CD8-positive, alpha-beta memory T cell (primary cell): ENCODE results near the gene TMEM140. TPM values are rescaled to one million over a fixed set of nuclear protein-coding genes. Genes with fewer than 3 reads are reported as not detected.

Source experiments
- CTCF ChIA-PET: fragments of 350-600 bp; sonication (Branson Sonifier 250); formaldehyde crosslinking; loops from one replicate; lab custom pipeline; 2021; ENCODE audit warnings: antibody characterized with exemption; lab: Charles Lee
- POLR2A ChIA-PET: fragments of 350-600 bp; sonication (Branson Sonifier 250); formaldehyde crosslinking; loops from one replicate; lab custom pipeline; 2021; ENCODE audit warnings: antibody characterized with exemption; lab: Charles Lee
- DNase-seq, 5 donors: peaks; one replicate each; pipeline versions ENCODE4 v3.0.0 to v3.0.0-alpha.2; 2020 to 2022; ENCODE audit warnings: mixed read lengths in 1 of 5
- H3K27ac ChIP-seq: one replicate; pipeline ENCODE4 v1.7.0; 2013; ENCODE audit warnings: low read depth, mild to moderate bottlenecking, low read length, moderate library complexity
- H3K27me3 ChIP-seq: 2 replicates; pipeline ENCODE4 v1.7.0; 2013; ENCODE audit warnings: low read length, mild to moderate bottlenecking; ENCODE audit not compliant: insufficient read depth, poor library complexity, severe bottlenecking
- H3K36me3 ChIP-seq: 2 replicates; pipeline ENCODE4 v1.7.0; 2013; ENCODE audit warnings: mild to moderate bottlenecking, low read length, moderate library complexity; ENCODE audit not compliant: insufficient read depth
- H3K4me1 ChIP-seq: 2 replicates; pipeline ENCODE4 v1.7.0; 2013; ENCODE audit warnings: mild to moderate bottlenecking, low read length, moderate library complexity; ENCODE audit not compliant: insufficient read depth
- H3K4me3 ChIP-seq: 2 replicates; pipeline ENCODE4 v1.7.0; 2013; ENCODE audit warnings: mild to moderate bottlenecking, low read length
- H3K9me3 ChIP-seq: 2 replicates; pipeline ENCODE4 v1.7.0; 2013; ENCODE audit warnings: mild to moderate bottlenecking, low read length
- H3K27ac Mint-ChIP-seq, 8 donors: one replicate each; pipeline ENCODE4 v1.8.0; 2020 to 2021; ENCODE audit warnings: mixed read lengths in 8 of 8, mild to moderate bottlenecking in 6 of 8, inconsistent platforms in 3 of 8, moderate library complexity in 3 of 8
- H3K27me3 Mint-ChIP-seq, 2 donors: one replicate each; pipeline ENCODE4 v1.8.0; 2020 to 2021; ENCODE audit warnings: mixed read lengths in 2 of 2, mild to moderate bottlenecking in 1 of 2, moderate library complexity in 1 of 2
- H3K36me3 Mint-ChIP-seq, 3 donors: one replicate each; pipeline ENCODE4 v1.8.0; 2020 to 2021; ENCODE audit warnings: mixed read lengths in 3 of 3, inconsistent platforms in 1 of 3, mild to moderate bottlenecking in 1 of 3
- H3K4me1 Mint-ChIP-seq, 3 donors: one replicate each; pipeline ENCODE4 v1.8.0; 2020 to 2021; ENCODE audit warnings: mixed read lengths in 3 of 3, inconsistent platforms in 1 of 3, mild to moderate bottlenecking in 1 of 3
- H3K4me3 Mint-ChIP-seq, 7 donors: one replicate each; pipeline ENCODE4 v1.8.0; 2020 to 2021; ENCODE audit warnings: mixed read lengths in 7 of 7, mild to moderate bottlenecking in 6 of 7, moderate library complexity in 4 of 7, inconsistent platforms in 2 of 7
- H3K9me3 Mint-ChIP-seq, 5 donors: one replicate each; pipeline ENCODE4 v1.8.0; 2020 to 2022; ENCODE audit warnings: mixed read lengths in 5 of 5, mild to moderate bottlenecking in 3 of 5, moderate library complexity in 2 of 5, inconsistent platforms in 1 of 5
- polyA plus RNA-seq: library from polyadenylated mRNA; unstranded; fragments of 300-500 nt; fragmentation: Illumina TruSeq; gene quantifications from one replicate; pipeline ENCODE4 v1.2.3, GENCODE V29; 2021
- total RNA-seq, 2 experiments: library from RNA; stranded (reverse); gene quantifications; one replicate each; pipeline ENCODE4 v1.2.3, GENCODE V29; 2021

TMEM140 gene
- total and polyA plus RNA-seq, 3 experiments from 2014 or later, result 6.6 to 34.4 (median 7.0) TPM

DNA sequence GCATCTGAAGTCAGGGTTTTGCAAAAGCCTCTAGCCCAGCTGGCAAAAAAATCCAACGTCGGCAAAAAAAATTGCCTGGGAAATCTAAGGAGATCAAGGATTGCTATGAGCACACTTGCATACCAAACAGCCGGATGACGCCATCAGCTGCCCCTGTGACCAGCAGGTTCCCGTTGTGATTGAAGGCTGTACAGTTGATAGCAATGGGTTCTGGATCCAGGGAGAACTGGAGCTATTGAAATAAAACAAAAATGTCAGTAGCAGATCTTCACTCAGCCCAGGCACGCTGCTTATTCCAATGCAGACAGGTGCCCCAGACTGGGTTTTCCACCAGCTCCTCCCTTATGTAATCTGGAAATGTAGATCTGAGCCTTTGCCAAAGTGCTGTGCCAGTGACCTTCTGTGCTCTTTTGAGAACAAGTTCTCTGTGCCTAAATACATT lies 41.4 kb downstream of the TMEM140 start:
- no peaks in the 10 kb centered on the region for H3K4me1 ChIP-seq
- no peaks in the 10 kb centered on the region for H3K9me3 ChIP-seq
- ChIA-PET POLR2A (no interaction called here), CTCF (interaction anchor here (0.8 to 1.4 kb wide), 2 partner anchors 18 kb away, joined by 3 to 5 read pairs; partner anchors contain the start of gene CYREN)
- H3K4me3 ChIP-seq, result no peak overlapping the region
- Mint-ChIP-seq H3K4me1 (no peaks in the 10 kb centered on the region), H3K27me3 (peaks cover 0 to 1% of the 10 kb centered on the region in 2 donors), H3K9me3 (peaks cover 0 to under 1% (median 0%) of the 10 kb centered on the region in 5 donors), H3K27ac (no peak overlapping the region), H3K4me3 (no peak overlapping the region), H3K36me3 (peaks cover 11 to 97% (median 43%) of the 10 kb centered on the region in 3 donors)
- no peaks in the 10 kb centered on the region for H3K27me3 ChIP-seq
- no peak overlapping the region for H3K27ac ChIP-seq
- H3K36me3 ChIP-seq, result peaks cover 18% of the 10 kb centered on the region
- DNase-seq, result peak in 1 of 5 donors; percentile 1

DNA sequence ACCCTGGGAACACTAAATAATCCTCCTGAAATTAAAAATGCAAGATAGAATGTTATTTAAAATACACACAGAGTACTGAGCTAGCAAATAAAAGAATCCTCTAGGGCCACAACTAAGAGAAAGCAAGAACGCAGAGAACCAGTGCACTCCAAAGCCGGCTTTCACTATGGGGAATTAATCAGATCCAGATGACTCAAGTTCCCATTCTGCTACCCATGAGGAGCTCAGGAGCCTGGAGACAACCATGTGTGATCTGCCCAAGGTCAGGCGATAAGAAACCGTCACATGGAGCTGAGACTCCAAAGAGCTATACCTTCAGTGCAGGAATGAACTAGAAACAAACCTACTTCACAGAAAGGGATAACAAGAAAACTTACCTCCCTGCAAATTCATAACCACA lies 42.1 kb downstream of the TMEM140 start:
- H3K27ac Mint-ChIP-seq, result peak overlapping the region in 2 of 8 donors; percentile 23 to 40
- H3K4me3 ChIP-seq, result no peak overlapping the region
- no peak overlapping the region for H3K4me3 Mint-ChIP-seq
- H3K36me3 Mint-ChIP-seq, result peaks cover 13 to 98% (median 45%) of the 10 kb centered on the region in 3 donors
- no peak overlapping the region for H3K27ac ChIP-seq
- peaks cover 18% of the 10 kb centered on the region for H3K36me3 ChIP-seq
- H3K27me3 ChIP-seq, result no peaks in the 10 kb centered on the region
- H3K27me3 Mint-ChIP-seq, result peaks cover 0 to 1% of the 10 kb centered on the region in 2 donors
- no peaks in the 10 kb centered on the region for H3K4me1 ChIP-seq
- ChIA-PET POLR2A (no interaction called here), CTCF (interaction anchor here (1.4 to 1.5 kb wide), 2 partner anchors 19 to 21 kb away, joined by 4 to 5 read pairs; no protein-coding TSS in a partner anchor)
- no peaks in the 10 kb centered on the region for H3K9me3 Mint-ChIP-seq
- no peak for DNase-seq
- H3K4me1 Mint-ChIP-seq, result no peaks in the 10 kb centered on the region
- H3K9me3 ChIP-seq, result no peaks in the 10 kb centered on the region

DNA sequence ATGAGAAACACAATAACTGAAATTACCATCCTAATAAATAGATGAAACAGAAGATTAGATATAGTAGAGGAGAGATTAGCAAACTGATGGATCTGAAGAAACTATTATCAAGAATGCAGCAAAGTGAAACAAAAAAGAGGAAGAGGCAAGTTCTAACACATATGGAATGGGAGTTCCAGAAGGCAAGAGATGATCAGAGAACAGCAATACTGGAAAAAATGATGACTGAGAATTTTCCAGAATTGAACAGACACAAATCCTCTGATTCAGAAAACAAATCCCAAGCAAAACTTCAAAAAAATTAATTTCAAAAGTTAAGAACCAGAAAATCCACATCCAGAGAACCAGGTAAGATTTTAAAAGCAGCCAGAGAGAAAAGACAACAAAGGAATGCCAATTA lies 42.8 kb downstream of the TMEM140 start:
- H3K36me3 ChIP-seq, result peaks cover 21% of the 10 kb centered on the region
- Mint-ChIP-seq H3K4me1 (no peaks in the 10 kb centered on the region), H3K4me3 (no peak overlapping the region), H3K36me3 (peaks cover 12 to 97% (median 43%) of the 10 kb centered on the region in 3 donors), H3K9me3 (no peaks in the 10 kb centered on the region), H3K27ac (peak overlapping the region in 3 of 8 donors; percentile 4 to 41 (median 40)), H3K27me3 (peaks cover 0 to 1% of the 10 kb centered on the region in 2 donors)
- H3K27me3 ChIP-seq, result no peaks in the 10 kb centered on the region
- H3K9me3 ChIP-seq, result no peaks in the 10 kb centered on the region
- POLR2A ChIA-PET, result no interaction called here
- H3K4me1 ChIP-seq, result no peaks in the 10 kb centered on the region
- DNase-seq, result no peak
- H3K4me3 ChIP-seq, result no peak overlapping the region
- CTCF ChIA-PET, result interaction anchor here (1.0 to 1.5 kb wide), 3 partner anchors 10 to 21 kb away, joined by 3 to 5 read pairs (median 4); no protein-coding TSS in a partner anchor
- H3K27ac ChIP-seq, result no peak overlapping the region

DNA sequence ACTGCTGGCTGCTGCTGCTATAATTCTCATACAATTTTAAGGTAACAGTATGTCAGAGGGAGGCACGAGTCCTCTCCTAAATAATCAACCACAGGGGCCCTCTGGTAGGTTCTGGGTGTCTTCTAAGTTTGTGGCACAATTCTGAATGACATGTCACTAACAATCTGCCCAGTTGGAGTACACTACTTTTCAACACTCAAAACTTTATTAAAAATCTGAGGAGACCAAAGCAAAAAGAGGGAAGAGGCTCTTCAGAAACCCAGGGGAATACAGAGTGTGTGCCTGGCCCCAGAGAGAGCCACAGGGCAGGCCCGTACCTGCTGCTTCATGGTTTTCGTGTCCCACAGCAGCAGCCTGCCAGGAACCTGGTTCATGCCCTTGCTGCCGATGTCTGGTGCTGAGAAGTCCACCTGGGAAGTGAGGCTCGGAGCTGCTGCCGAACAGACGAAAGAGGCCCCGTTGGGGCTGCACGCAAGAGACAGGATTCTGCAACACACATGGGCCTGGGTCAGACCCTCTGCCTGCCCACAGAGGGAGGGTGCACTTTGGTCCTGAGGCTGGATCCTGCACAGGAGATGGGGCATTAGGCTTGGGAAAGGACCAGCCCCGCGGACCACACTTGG lies 45.2 kb downstream of the TMEM140 start:
- peaks cover 7 to 97% (median 39%) of the 10 kb centered on the region in 3 donors for H3K36me3 Mint-ChIP-seq
- H3K27ac Mint-ChIP-seq, result peak overlapping the region in 3 of 8 donors; percentile 16 to 66 (median 42)
- H3K27me3 Mint-ChIP-seq, result peaks cover 0 to 1% of the 10 kb centered on the region in 2 donors
- H3K36me3 ChIP-seq, result peaks cover 21% of the 10 kb centered on the region
- no peak overlapping the region for H3K4me3 ChIP-seq
- H3K4me3 Mint-ChIP-seq, result no peak overlapping the region
- ChIA-PET POLR2A (no interaction called here), CTCF (no interaction called here)
- H3K4me1 Mint-ChIP-seq, result no peaks in the 10 kb centered on the region
- DNase-seq, result no peak
- H3K4me1 ChIP-seq, result no peaks in the 10 kb centered on the region
- no peaks in the 10 kb centered on the region for H3K9me3 ChIP-seq
- no peaks in the 10 kb centered on the region for H3K27me3 ChIP-seq
- no peaks in the 10 kb centered on the region for H3K9me3 Mint-ChIP-seq
- H3K27ac ChIP-seq, result no peak overlapping the region

DNA sequence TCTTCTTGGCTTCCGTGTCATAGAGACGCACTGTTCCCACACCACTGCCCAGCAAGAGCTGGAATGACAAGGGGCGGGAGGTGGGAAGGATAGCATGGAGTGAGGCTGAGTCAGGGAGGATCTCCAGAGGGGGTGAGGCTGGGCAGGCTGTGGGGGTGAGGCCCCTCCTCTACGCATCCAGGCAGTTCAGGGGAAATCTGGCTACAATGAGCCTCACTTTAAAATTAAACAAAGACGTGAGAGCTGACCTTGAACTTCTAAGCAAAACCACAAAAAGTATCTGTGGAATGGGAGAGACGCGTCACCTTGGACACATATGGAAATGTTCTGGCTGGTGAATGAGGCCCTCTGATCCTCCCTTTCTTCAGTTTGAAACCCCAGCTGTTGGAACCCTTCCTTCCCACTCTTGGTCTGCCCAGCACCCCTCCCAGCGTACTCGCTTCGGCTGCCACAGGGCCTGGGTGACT lies 45.8 kb downstream of the TMEM140 start:
- Mint-ChIP-seq H3K4me3 (no peak overlapping the region), H3K36me3 (peaks cover 4 to 97% (median 38%) of the 10 kb centered on the region in 3 donors), H3K27ac (no peak overlapping the region), H3K4me1 (no peaks in the 10 kb centered on the region), H3K9me3 (no peaks in the 10 kb centered on the region), H3K27me3 (no peaks in the 10 kb centered on the region)
- Histone ChIP-seq H3K27ac (no peak overlapping the region), H3K36me3 (peaks cover 15% of the 10 kb centered on the region), H3K4me1 (no peaks in the 10 kb centered on the region), H3K4me3 (no peak overlapping the region), H3K27me3 (no peaks in the 10 kb centered on the region), H3K9me3 (no peaks in the 10 kb centered on the region)
- ChIA-PET POLR2A (no interaction called here), CTCF (no interaction called here)
- no peak for DNase-seq

DNA sequence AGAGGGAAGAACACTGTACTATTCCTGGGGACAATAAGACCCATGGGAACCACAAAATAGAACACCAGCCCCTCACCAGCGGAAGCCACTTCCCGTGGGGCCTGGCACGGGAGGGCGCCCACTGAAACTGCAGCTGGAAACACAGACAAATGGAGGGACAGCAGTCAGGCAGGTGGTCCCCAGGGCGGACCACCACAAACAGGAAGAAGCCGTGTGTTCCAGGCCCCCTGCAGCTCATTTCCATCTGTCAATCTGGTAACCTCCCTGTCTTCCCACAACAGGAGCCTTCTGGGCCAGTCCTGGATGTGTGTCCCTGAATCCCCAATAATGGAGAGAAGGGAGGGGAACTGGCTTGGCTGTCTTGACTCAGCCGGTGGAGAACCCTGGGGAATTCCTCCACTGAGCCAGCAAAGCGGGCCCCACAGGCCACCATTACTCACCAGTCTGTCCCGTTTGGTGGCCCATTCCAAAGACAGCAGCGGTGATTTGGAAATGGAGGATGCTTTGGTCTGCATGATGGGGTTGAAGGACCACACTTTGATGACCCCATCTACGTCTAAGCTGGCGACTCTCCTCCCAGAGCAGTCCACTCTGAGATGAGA lies 46.7 kb downstream of the TMEM140 start:
- Histone ChIP-seq H3K27me3 (no peaks in the 10 kb centered on the region), H3K9me3 (no peaks in the 10 kb centered on the region), H3K36me3 (peaks cover 13% of the 10 kb centered on the region), H3K4me3 (no peak overlapping the region), H3K4me1 (no peaks in the 10 kb centered on the region), H3K27ac (no peak overlapping the region)
- Mint-ChIP-seq H3K36me3 (peaks cover 4 to 97% (median 41%) of the 10 kb centered on the region in 3 donors), H3K9me3 (no peaks in the 10 kb centered on the region), H3K4me1 (no peaks in the 10 kb centered on the region), H3K27ac (no peak overlapping the region), H3K4me3 (no peak overlapping the region), H3K27me3 (no peaks in the 10 kb centered on the region)
- DNase-seq, result no peak
- POLR2A ChIA-PET, result interaction anchor here (1.2 kb wide), 1 partner anchor 15 kb away, joined by 3 read pairs; no protein-coding TSS in a partner anchor
- CTCF ChIA-PET, result no interaction called here

DNA sequence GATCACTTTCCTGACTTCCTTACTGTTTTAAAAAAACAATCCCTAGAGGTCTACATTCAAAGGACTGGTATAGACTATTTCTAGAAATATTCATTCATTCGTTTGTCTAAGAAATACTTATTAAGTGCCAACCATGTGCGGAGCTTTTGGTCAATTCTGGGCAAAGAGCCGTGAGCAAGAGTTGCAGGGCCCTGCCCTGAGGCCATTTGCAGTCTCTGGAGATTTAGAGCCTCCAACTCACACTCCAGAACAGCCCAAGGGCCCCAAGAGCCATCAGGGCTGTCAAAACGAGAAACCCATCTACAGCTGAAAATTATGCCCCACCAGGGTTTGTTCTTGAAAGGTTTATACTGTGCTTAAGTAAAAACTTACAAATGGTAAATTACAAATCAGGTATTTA lies 47.3 kb downstream of the TMEM140 start:
- H3K4me1 Mint-ChIP-seq, result no peaks in the 10 kb centered on the region
- no peak for DNase-seq
- peaks cover 4 to 96% (median 38%) of the 10 kb centered on the region in 3 donors for H3K36me3 Mint-ChIP-seq
- no peak overlapping the region for H3K4me3 ChIP-seq
- H3K27me3 Mint-ChIP-seq, result no peaks in the 10 kb centered on the region
- H3K4me3 Mint-ChIP-seq, result no peak overlapping the region
- no peak overlapping the region for H3K27ac Mint-ChIP-seq
- H3K4me1 ChIP-seq, result no peaks in the 10 kb centered on the region
- no peaks in the 10 kb centered on the region for H3K9me3 Mint-ChIP-seq
- no peaks in the 10 kb centered on the region for H3K27me3 ChIP-seq
- H3K36me3 ChIP-seq, result peaks cover 13% of the 10 kb centered on the region
- no peak overlapping the region for H3K27ac ChIP-seq
- no peaks in the 10 kb centered on the region for H3K9me3 ChIP-seq
- ChIA-PET POLR2A (interaction anchor here (1.2 kb wide), 1 partner anchor 14 kb away, joined by 3 read pairs; no protein-coding TSS in a partner anchor), CTCF (no interaction called here)
